ENCODE data around the gene CTTNBP2. TPM values are rescaled to one million over a fixed set of nuclear protein-coding genes. Genes with fewer than 3 reads are reported as not detected.
"Not testable (repeated sequence)": the region's sequence is repeated elsewhere in the genome, so short reads cannot be mapped to it uniquely, and the experiment has no call there.

The CTTNBP2 gene
- total RNA-seq, 2 experiments from 2014 or later: not detected

DNA sequence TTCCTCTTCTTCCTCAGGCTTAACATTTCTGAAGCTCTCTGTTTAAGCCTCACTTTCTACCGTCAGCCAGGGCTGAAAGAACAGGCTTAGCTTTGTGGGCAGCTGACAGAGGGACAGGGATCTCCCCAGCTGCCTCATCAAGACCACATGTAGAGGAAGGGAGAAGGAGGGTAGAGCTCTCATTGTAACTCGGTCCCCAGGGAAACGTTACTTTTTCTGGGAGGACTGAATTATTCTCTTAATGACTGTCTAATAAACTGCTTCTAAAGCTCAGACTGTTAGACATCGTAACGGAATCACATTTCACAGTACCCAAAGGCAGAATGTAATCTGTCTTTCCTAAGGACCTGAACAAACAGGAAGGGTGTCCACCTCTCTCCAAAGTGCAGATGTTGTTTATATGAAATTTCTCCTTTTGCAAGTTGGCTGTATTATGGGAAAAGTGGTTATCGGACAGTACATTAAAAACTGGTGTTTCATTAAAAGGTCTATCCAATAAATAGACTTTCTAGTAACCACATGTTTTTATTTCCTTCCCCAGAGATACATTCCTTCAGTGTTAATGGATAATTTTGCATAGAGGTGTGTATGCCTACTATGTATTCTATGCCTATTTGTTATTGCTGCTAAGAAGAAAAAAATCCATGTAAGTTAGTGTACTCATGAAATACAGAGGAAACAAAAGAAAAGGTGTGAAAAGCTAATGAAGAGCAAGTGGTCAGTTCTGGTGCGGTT is 144.2 kb downstream of the CTTNBP2 start:
- H3K27ac Mint-ChIP-seq: no peak overlapping the region
- H3K4me1 Mint-ChIP-seq: no peaks in the 10 kb centered on the region
- H3K27me3 Mint-ChIP-seq: peaks cover 19% of the 10 kb centered on the region
- DNase-seq: no peak
- no peaks in the 10 kb centered on the region for H3K36me3 Mint-ChIP-seq
- no peaks in the 10 kb centered on the region for H3K9me3 Mint-ChIP-seq
- no peak overlapping the region for H3K4me3 Mint-ChIP-seq

DNA sequence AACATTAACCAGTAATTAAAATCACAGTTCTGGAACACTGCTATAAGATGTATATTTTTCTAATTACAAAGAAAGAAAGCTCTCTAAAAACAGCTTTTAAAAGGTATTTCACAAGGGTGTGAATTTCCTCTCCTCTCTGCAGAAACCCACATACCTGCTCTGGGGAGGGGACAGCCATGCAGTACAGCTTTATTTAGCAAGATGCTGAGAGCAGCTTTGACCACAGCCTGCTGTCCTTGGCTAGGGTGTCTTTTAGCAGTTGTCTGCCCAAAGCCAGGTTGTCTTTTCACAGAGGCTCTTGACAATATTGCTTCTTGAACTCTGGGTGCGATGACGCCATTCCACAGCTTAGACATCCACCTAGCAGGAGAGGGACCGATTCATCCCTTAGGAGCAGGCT is 148.3 kb downstream of the CTTNBP2 start:
- DNase-seq: no peak
- Mint-ChIP-seq H3K4me1 (no peaks in the 10 kb centered on the region), H3K27ac (no peak overlapping the region), H3K4me3 (no peak overlapping the region), H3K9me3 (no peaks in the 10 kb centered on the region), H3K36me3 (no peaks in the 10 kb centered on the region), H3K27me3 (peaks cover 10% of the 10 kb centered on the region)

DNA sequence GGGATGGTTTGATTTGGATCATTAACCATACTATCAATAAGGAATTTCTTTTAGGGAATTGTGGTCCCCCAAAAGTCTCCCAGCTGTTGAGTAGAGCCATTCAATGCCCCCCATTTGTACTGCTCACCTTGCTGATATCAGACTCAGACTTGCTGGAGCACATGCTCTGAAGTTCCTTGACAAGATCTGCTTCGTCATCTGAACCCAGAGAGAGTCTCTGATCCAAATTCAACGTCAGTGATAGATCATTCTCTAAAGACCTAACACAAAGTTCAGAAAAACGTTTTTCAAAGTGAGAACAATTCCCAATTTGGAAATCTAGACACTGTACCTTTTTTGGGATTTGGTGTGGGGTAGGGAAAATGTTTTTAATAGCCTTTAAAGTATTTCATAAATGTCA is 153.9 kb downstream of the CTTNBP2 start:
- Mint-ChIP-seq H3K36me3 (no peaks in the 10 kb centered on the region), H3K4me3 (no peak overlapping the region), H3K4me1 (no peaks in the 10 kb centered on the region), H3K27me3 (no peaks in the 10 kb centered on the region), H3K27ac (no peak overlapping the region), H3K9me3 (no peaks in the 10 kb centered on the region)
- DNase-seq: no peak

DNA sequence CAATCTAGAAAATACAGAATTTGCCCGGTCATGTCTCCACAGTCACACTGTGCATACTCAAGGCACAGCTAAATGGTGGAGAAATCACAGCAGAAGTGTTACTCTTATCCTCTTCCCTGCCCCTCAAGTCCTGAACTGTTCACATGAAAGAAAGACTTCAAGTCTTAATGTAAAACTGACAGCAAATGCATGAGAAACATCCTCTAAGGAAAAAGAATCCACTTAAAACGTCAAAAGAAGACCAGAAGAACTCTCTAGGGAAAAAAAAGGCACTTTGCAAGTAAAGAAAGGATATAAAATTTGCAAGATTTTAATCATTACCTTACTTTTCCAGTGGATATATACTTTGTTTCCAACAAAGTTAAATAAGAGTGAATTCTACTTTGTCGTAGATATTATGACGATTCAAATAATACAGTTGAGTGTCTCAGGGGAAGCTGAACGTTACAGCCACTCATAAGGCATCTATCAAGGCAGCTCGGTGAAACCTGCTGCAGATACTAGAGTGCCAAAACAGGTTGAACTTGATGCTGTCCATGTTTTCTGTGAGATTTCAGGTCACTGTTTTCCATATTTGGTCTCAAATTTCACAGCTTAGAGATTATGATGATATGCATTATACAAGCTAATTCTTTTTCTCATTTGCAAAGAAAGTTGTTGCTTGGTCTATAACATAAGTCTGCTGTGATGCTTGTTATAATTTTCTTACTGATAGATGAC is 155.0 kb downstream of the CTTNBP2 start:
- H3K9me3 Mint-ChIP-seq: no peaks in the 10 kb centered on the region
- H3K36me3 Mint-ChIP-seq: no peaks in the 10 kb centered on the region
- no peak overlapping the region for H3K27ac Mint-ChIP-seq
- no peak overlapping the region for H3K4me3 Mint-ChIP-seq
- DNase-seq: no peak
- H3K27me3 Mint-ChIP-seq: no peaks in the 10 kb centered on the region
- no peaks in the 10 kb centered on the region for H3K4me1 Mint-ChIP-seq

DNA sequence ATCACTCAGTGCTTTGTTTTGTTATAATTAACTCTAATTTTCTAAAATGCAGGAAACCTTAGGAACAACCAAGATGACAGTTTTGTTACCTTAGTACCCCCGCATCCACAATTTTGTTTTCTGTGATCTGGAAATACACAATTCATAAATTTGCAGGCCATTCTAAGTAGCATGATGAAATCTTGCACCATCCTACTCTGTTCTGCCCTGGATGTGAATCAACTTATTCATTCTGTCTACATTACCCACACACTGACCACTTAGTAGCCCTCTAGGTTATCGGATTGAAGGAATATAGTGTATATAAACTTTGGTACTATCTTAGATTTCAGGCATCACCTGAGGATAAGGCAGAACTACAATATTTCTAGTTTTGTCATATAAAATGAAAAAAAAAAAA is 155.9 kb downstream of the CTTNBP2 start:
- Mint-ChIP-seq H3K36me3 (no peaks in the 10 kb centered on the region), H3K27ac (no peak overlapping the region), H3K4me1 (no peaks in the 10 kb centered on the region), H3K27me3 (peaks cover 4% of the 10 kb centered on the region), H3K9me3 (no peaks in the 10 kb centered on the region), H3K4me3 (no peak overlapping the region)
- no peak for DNase-seq

DNA sequence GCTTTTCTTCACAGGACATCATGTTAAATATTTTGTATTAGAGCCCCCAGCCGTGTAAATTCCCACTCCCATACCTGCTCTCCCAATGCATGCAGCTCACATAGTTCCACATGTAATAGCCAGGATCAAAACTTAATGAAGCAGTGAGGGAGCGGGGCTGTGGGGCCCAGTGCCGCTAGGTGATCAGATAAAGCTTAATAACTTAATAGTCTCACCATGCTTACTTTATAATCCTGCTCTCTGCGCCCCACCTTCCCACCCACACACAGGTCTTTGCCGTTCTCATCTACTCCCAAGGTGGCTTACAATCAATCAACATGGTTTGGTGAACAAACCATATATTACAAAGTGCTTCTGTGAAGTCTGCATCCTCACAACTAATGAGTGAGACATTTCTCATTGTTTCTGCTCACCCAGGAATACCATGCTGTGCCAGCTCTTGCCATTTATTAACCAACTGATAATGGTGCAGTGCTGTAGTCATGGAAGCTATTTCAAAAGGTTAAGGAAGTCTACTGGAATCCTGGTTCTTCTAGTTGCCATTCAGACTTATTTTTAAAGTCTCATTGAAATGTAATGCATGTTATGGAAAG is 156.4 kb downstream of the CTTNBP2 start:
- Mint-ChIP-seq H3K9me3 (no peaks in the 10 kb centered on the region), H3K27me3 (peaks cover 5% of the 10 kb centered on the region), H3K27ac (no peak overlapping the region), H3K4me3 (no peak overlapping the region), H3K4me1 (no peaks in the 10 kb centered on the region), H3K36me3 (no peaks in the 10 kb centered on the region)
- no peak for DNase-seq

DNA sequence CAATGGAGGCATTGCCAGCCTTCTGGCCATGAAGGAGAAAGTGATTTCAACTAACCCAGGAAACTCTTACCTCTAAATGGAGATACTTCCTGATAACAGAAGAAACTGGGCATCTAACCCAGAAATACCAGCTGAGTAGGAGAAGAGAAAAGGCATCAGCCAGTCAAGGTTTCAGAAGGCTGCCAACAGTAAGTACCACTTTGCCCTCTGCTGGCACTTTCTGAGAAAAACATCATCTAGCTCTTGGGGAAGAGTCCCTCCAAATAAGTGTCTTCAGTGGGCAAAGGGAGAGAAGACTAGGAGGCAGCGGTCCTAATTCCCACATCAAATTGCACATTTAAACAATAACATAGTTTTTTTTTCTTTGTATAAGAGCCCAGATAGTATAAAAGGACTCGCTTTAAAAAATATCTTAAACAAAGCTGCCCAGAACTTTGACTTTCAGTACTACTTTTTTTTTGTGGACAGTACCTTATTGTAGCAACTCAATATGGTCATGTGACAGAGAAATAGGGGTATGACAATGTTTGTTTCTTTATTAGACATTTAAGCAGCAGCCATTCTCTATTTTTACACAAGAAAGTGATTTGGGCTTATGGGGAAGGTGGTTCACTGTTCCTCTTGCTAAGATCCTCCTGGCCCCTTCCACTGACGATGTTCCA is 157.3 kb downstream of the CTTNBP2 start:
- no peak for DNase-seq
- Mint-ChIP-seq H3K36me3 (no peaks in the 10 kb centered on the region), H3K4me1 (no peaks in the 10 kb centered on the region), H3K27me3 (peaks cover 9% of the 10 kb centered on the region), H3K27ac (no peak overlapping the region), H3K9me3 (no peaks in the 10 kb centered on the region), H3K4me3 (no peak overlapping the region)

DNA sequence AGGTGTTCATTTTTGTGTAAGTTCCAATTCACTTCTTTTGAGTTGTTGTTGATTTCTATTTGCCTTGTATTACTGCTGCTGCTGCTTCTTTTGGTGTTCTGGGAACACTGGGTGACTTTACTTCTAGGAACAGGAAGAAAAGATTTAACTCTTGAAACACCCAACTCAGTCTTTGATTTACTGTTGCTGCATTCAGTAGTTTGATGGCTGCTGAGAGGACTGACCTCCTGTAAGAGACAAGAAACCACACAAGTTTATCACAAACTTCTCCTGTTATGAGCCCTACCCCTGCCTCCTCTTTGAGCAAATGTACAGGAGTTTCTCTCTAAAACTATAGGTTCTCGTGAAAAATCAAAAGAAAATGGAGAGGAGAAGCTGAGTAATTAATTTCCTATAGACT is 161.7 kb downstream of the CTTNBP2 start:
- H3K27me3 Mint-ChIP-seq: peaks cover 9% of the 10 kb centered on the region
- no peaks in the 10 kb centered on the region for H3K9me3 Mint-ChIP-seq
- H3K4me3 Mint-ChIP-seq: no peak overlapping the region
- no peaks in the 10 kb centered on the region for H3K36me3 Mint-ChIP-seq
- H3K27ac Mint-ChIP-seq: no peak overlapping the region
- DNase-seq: no peak
- no peaks in the 10 kb centered on the region for H3K4me1 Mint-ChIP-seq

DNA sequence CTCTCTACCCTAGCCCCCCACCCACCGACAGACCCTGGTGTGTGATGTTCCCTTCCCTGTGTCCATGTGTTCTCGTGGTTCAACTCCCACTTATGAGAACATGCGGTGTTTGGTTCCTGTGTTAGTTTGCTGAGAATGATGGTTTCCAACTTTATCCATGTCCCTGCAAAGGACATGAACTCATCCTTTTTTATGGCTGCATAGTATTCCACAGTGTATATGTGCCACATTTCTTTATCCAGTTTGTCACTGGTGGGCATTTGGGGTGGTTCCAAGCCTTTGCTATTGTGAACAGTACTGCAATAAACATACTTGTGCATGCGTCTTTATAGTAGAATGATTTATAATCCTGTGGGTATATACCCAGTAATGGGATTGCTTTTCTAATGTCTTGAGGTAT is 165.1 kb downstream of the CTTNBP2 start:
- not testable (repeated sequence) for H3K9me3 Mint-ChIP-seq, H3K27me3 Mint-ChIP-seq, H3K4me1 Mint-ChIP-seq, H3K27ac Mint-ChIP-seq, H3K4me3 Mint-ChIP-seq, DNase-seq, H3K36me3 Mint-ChIP-seq

DNA sequence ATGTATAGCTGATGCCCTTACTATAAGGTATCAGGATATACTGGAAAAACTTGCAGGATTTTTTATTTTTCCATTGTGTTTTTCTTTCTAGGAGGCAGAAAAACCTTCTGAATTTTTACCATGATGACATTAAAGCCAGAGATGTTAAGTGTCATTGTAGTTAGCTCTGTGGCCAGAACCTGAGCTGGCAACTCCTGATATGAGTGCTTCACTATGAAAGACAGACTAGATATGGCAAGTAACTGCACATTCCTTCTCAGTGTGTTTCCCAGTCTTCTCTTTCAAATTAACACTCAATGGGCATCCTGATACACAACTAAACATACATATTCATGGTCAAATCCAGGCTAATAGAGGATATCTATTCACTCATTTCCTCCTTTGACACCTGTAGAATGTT is 166.2 kb downstream of the CTTNBP2 start:
- no peak overlapping the region for H3K27ac Mint-ChIP-seq
- H3K4me3 Mint-ChIP-seq: no peak overlapping the region
- H3K36me3 Mint-ChIP-seq: no peaks in the 10 kb centered on the region
- no peaks in the 10 kb centered on the region for H3K4me1 Mint-ChIP-seq
- H3K9me3 Mint-ChIP-seq: peaks cover 2% of the 10 kb centered on the region
- no peak for DNase-seq
- peaks cover 4% of the 10 kb centered on the region for H3K27me3 Mint-ChIP-seq

DNA sequence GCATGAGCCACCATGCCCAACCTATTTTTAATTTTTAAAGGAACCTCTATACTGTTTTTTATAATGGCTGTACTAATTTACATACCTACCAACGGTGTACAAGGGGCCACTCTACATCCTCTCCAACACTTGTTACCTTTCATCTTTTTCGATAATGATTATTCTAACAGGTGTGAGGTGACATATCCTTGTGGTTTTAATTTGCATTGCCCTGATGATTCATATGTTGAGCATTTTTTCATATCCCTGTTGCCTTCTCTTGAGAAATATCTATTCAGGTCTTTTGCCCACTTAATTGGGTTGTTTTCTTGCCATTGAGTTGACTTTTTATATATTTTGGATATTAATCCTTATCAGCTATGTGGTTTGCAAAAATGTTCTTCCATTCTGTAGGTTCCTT is 167.0 kb downstream of the CTTNBP2 start:
- no peaks in the 10 kb centered on the region for H3K36me3 Mint-ChIP-seq

DNA sequence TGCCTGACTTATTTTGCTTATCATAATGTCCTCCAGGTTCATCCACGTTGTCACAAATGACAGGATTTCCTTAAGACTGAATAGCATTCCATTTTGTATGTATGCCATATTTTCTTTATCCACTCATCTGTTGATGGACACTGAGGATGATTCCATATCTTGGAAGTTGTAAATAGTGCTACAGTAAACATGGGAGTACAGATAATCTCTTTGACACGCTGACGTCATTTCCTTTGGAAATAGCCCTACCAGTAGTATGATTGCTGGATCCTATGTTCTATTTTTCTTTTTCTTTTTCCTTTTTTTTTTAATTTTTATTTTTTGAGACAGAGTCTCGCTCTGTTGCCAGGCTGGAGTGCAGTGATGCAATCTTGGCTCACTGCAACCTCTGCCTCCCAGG is 167.6 kb downstream of the CTTNBP2 start:
- H3K36me3 Mint-ChIP-seq: no peaks in the 10 kb centered on the region
- no peaks in the 10 kb centered on the region for H3K4me1 Mint-ChIP-seq
- H3K27ac Mint-ChIP-seq: no peak overlapping the region
- H3K9me3 Mint-ChIP-seq: peaks cover 2% of the 10 kb centered on the region
- no peak overlapping the region for H3K4me3 Mint-ChIP-seq
- H3K27me3 Mint-ChIP-seq: no peaks in the 10 kb centered on the region
- DNase-seq: no peak

More for the DNA sequence above, 167.0 kb downstream of the CTTNBP2 start:
- no peak overlapping the region for H3K4me3 Mint-ChIP-seq
- no peak for DNase-seq
- H3K27ac Mint-ChIP-seq: no peak overlapping the region
- H3K27me3 Mint-ChIP-seq: no peaks in the 10 kb centered on the region
- H3K9me3 Mint-ChIP-seq: peaks cover 2% of the 10 kb centered on the region
- no peaks in the 10 kb centered on the region for H3K4me1 Mint-ChIP-seq

DNA sequence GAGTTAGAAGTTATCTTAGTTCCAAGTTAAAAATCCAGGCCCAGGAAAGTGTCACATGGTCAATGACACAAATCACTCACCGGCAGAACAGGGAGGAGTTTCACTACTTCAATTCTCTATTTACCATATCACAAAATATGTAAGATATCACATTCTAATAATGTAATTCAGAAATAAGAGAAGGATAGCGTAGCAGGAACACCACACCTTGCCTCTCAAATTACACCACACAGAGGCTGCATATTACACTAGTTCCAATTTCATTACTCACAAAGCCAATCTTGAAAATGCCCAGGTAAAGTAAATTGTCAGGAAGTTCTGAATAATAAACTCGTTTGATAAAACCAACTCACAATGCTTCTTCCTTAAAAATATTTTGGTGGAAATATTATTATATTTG is 169.2 kb downstream of the CTTNBP2 start:
- Mint-ChIP-seq H3K4me1 (no peaks in the 10 kb centered on the region), H3K4me3 (no peak overlapping the region), H3K27ac (no peak overlapping the region)

DNA sequence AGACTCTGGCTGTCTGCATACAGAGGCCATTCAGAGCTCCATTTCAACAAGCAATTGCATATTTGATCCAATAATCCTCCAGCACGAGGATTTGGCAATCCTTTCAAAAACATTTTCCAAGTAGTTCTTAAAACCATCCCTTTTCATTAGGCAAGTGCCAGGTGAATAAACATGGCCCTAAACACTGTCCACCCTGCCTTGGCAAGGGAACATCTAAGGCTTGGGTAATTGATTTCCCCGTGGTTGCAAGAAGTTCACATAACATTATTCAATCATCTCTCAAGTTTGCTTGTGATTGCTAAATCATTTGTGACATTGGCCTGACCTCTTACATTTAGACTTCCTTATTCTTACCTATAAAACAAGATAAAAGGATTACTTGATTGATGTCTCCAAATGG is 175.2 kb downstream of the CTTNBP2 start:
- H3K27ac Mint-ChIP-seq: no peak overlapping the region
- H3K9me3 Mint-ChIP-seq: peaks cover 3% of the 10 kb centered on the region
- no peaks in the 10 kb centered on the region for H3K36me3 Mint-ChIP-seq
- no peaks in the 10 kb centered on the region for H3K27me3 Mint-ChIP-seq
- H3K4me3 Mint-ChIP-seq: no peak overlapping the region
- DNase-seq: no peak
- no peaks in the 10 kb centered on the region for H3K4me1 Mint-ChIP-seq

More for the DNA sequence above, 169.2 kb downstream of the CTTNBP2 start:
- Mint-ChIP-seq H3K36me3 (no peaks in the 10 kb centered on the region), H3K9me3 (peaks cover 2% of the 10 kb centered on the region), H3K27me3 (no peaks in the 10 kb centered on the region)
- DNase-seq: no peak

DNA sequence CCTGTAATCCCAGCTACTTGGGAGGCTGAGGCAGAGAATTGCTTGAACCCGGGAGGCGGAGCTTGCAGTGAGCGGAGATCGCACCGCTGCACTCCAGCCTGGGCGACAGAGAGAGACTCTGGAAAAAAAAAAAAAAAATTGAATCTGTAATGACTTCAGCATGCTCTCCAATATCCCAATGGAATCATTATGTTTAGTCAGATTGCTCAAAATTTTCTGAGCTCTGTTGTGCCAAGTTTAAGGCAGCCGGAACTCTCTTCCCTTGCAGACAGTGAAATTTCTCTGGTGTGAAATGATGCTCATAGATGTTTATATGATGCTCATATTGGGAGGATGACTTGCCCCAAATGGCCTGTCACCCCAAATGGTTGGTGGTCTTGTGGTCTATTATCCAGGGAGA is 180.9 kb downstream of the CTTNBP2 start:
- Mint-ChIP-seq H3K27ac (no peak overlapping the region), H3K36me3 (no peaks in the 10 kb centered on the region), H3K4me1 (no peaks in the 10 kb centered on the region), H3K4me3 (no peak overlapping the region), H3K27me3 (no peaks in the 10 kb centered on the region), H3K9me3 (peaks cover 3% of the 10 kb centered on the region)
- DNase-seq: no peak

Measured in activated naive CD8-positive, alpha-beta T cell treated with anti-CD3 and anti-CD28 coated beads for 36 hours (primary cell).